Measurements from ENCODE around the gene TFAP2A. TPM values are rescaled to one million over a fixed set of nuclear protein-coding genes. Genes with fewer than 3 reads are reported as not detected.

The TFAP2A gene
- total RNA-seq, 1 donor from 2014 or later: 0.66 TPM

DNA sequence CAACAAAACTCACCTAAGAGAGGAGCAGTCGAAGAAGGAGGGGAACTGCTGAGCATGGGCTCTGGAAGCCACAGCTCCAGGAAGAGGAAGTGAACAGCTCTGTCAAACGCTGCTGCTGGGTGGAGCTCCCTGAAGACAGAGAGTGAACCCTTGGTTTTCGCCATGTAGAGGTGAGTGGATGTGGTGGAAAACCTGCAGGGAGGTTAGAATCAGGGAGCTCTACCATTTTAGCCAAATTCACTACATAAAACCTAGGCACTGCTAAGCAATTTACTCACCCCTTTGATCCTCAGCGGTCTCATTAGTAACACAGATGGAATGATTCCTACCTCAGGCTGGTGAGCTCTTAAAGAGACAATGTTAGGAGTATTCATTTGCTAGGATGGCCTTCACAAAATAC is 19.4 kb upstream of the TFAP2A start:
- peaks cover 65% of the 10 kb centered on the region for H3K27me3 ChIP-seq (ENCODE audit: low read depth)
- no peak for DNase-seq
- H3K4me1 ChIP-seq: peaks cover 5% of the 10 kb centered on the region
- H3K9me3 ChIP-seq (replicated peaks): no peaks in the 10 kb centered on the region
- TF ChIP-seq, protein P1, sequence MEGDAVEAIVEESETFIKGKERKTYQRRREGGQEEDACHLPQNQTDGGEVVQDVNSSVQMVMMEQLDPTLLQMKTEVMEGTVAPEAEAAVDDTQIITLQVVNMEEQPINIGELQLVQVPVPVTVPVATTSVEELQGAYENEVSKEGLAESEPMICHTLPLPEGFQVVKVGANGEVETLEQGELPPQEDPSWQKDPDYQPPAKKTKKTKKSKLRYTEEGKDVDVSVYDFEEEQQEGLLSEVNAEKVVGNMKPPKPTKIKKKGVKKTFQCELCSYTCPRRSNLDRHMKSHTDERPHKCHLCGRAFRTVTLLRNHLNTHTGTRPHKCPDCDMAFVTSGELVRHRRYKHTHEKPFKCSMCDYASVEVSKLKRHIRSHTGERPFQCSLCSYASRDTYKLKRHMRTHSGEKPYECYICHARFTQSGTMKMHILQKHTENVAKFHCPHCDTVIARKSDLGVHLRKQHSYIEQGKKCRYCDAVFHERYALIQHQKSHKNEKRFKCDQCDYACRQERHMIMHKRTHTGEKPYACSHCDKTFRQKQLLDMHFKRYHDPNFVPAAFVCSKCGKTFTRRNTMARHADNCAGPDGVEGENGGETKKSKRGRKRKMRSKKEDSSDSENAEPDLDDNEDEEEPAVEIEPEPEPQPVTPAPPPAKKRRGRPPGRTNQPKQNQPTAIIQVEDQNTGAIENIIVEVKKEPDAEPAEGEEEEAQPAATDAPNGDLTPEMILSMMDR (IDR thresholded peaks at IDR 0.05; ENCODE audit: borderline replicate concordance): no peak
- H3K4me3 ChIP-seq: no peak overlapping the region
- no peak overlapping the region for H3K27ac ChIP-seq (replicated peaks)
- no peaks in the 10 kb centered on the region for H3K36me3 ChIP-seq
- intact Hi-C loops (cut with micrococcal nuclease): loop anchor here (10.0 kb wide), 1 partner anchor 1449 kb away; no protein-coding TSS in a partner anchor

- TF ChIP-seq, protein P1 (IDR thresholded peaks at IDR 0.05; ENCODE audit: borderline replicate concordance): no peak
- intact Hi-C loops (cut with micrococcal nuclease): loop anchor here (10.0 kb wide), 1 partner anchor 1449 kb away; no protein-coding TSS in a partner anchor
- no peak overlapping the region for H3K27ac ChIP-seq (replicated peaks)
Observed at GRCh38 chr6:10433322-10433721, 18.4 kb upstream of the TFAP2A start.

GRCh38 chr6:10431423-10432164 is 16.7 kb upstream of the TFAP2A start:
- H3K4me1 ChIP-seq: peaks cover 8% of the 10 kb centered on the region
- no peaks in the 10 kb centered on the region for H3K36me3 ChIP-seq
- no peak overlapping the region for H3K27ac ChIP-seq (replicated peaks)
- intact Hi-C loops (cut with micrococcal nuclease): loop anchor here (10.0 kb wide), 1 partner anchor 1447 kb away; no protein-coding TSS in a partner anchor
- H3K4me3 ChIP-seq: no peak overlapping the region
- H3K9me3 ChIP-seq (replicated peaks): no peaks in the 10 kb centered on the region
- DNase-seq: no peak
- H3K27me3 ChIP-seq (ENCODE audit: low read depth): peaks cover 75% of the 10 kb centered on the region
- TF ChIP-seq, protein P1 (IDR thresholded peaks at IDR 0.05; ENCODE audit: borderline replicate concordance): no peak

More at GRCh38 chr6:10433322-10433721, 18.4 kb upstream of the TFAP2A start:
- DNase-seq: no peak
- Histone ChIP-seq H3K27me3 (ENCODE audit: low read depth) (peaks cover 68% of the 10 kb centered on the region), H3K9me3 (replicated peaks) (no peaks in the 10 kb centered on the region), H3K4me3 (no peak overlapping the region), H3K36me3 (no peaks in the 10 kb centered on the region), H3K4me1 (peaks cover 5% of the 10 kb centered on the region)

GRCh38 chr6:10429638-10430427 is 15.0 kb upstream of the TFAP2A start:
- Histone ChIP-seq H3K4me1 (peaks cover 24% of the 10 kb centered on the region), H3K9me3 (replicated peaks) (no peaks in the 10 kb centered on the region), H3K36me3 (no peaks in the 10 kb centered on the region), H3K27me3 (ENCODE audit: low read depth) (peaks cover 92% of the 10 kb centered on the region), H3K4me3 (no peak overlapping the region), H3K27ac (replicated peaks) (no peak overlapping the region)
- TF ChIP-seq, protein P1 (IDR thresholded peaks at IDR 0.05; ENCODE audit: borderline replicate concordance): peak; percentile 55
- intact Hi-C loops (cut with micrococcal nuclease): loop anchor here (10.0 kb wide), 1 partner anchor 1445 kb away; no protein-coding TSS in a partner anchor
- DNase-seq: no peak

DNA sequence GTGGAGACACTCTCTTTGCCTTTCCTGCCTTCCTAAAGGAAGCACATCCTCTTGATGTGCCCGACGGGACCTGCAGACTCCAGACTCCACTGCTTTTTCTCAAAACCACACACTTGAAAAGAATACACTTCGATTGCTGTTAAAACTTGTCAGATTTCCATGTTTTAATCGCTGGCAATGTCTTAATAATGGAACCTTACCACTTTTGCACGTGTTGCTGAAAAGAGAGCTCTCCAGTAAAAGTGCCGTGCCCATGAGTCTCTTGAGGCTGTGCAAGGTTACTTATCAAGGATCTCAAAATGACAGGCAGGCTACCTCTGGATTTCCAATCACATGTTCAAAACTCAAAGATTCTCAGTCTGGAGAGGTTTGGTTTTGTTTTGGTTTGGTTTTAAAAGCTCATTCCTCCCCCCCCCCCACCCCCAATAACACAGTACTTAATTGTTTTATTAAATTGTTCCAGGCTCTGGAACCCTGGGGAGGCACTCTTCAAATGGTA is 12.0 kb upstream of the TFAP2A start:
- TF ChIP-seq, protein P1 (IDR thresholded peaks at IDR 0.05; ENCODE audit: borderline replicate concordance): no peak
- H3K36me3 ChIP-seq: no peaks in the 10 kb centered on the region
- peak overlapping the region; percentile 67 for H3K4me3 ChIP-seq
- intact Hi-C loops (cut with micrococcal nuclease): no loop called here
- H3K27ac ChIP-seq (replicated peaks): peak overlapping the region; percentile 22
- no peak for DNase-seq
- peaks cover 24% of the 10 kb centered on the region for H3K4me1 ChIP-seq
- peaks cover 94% of the 10 kb centered on the region for H3K27me3 ChIP-seq (ENCODE audit: low read depth)
- H3K9me3 ChIP-seq (replicated peaks): no peaks in the 10 kb centered on the region

Measured in left ventricle myocardium inferior (tissue), 1 donor.